ENCODE measurements around the gene REC114. TPM values are rescaled to one million over a fixed set of nuclear protein-coding genes. Genes with fewer than 3 reads are reported as not detected.

REC114 gene
- total and polyA plus RNA-seq, 2 experiments from 2014 or later: 0.24 TPM; not detected in 1

GRCh38 chr15:73596174-73596573 lies 153.2 kb downstream of the REC114 start:
- Histone ChIP-seq H3K4me1 (ENCODE audit: insufficient read depth) (peaks cover 28% of the 10 kb centered on the region), H2AFZ (no peak overlapping the region), H3K79me2 (peaks cover 100% of the 10 kb centered on the region), H3K27ac (no peak overlapping the region), H3K4me3 (no peak overlapping the region), H3K4me2 (no peak overlapping the region), H3K27me3 (no peaks in the 10 kb centered on the region), H4K20me1 (ENCODE audit: insufficient read depth, poor library complexity, severe bottlenecking) (peaks cover 84% of the 10 kb centered on the region), H3K36me3 (replicated peaks; ENCODE audit: insufficient read depth, low read depth) (no peaks in the 10 kb centered on the region), H3K9me3 (ENCODE audit: low read depth) (no peaks in the 10 kb centered on the region), H3K9me2 (replicated peaks; ENCODE audit: insufficient read depth) (no peaks in the 10 kb centered on the region)
- no peak for DNase-seq (ENCODE audit: low spot score)
- no peak for TF ChIP-seq CTCF (IDR thresholded peaks at IDR 0.05; ENCODE audit: poor library complexity)
- no peak for TF ChIP-seq EZH2 (IDR thresholded peaks at IDR 0.05; ENCODE audit: borderline replicate concordance)
- 31% methylated on average over 1 of the region's 1 CpG for WGBS (ENCODE audit: low lambda C conversion rate, missing lambda C conversion rate)

GRCh38 chr15:73597036-73597638 lies 154.2 kb downstream of the REC114 start:
- TF ChIP-seq EZH2 (IDR thresholded peaks at IDR 0.05; ENCODE audit: borderline replicate concordance): no peak
- TF ChIP-seq CTCF (IDR thresholded peaks at IDR 0.05; ENCODE audit: poor library complexity): no peak
- TF ChIP-seq EZH2phosphoT487 (IDR thresholded peaks at IDR 0.05; ENCODE audit: low read depth, severe bottlenecking, unreplicated experiment): no peak
- no peak overlapping the region for H3K4me3 ChIP-seq
- H3K9me2 ChIP-seq (replicated peaks; ENCODE audit: insufficient read depth): no peaks in the 10 kb centered on the region
- no peaks in the 10 kb centered on the region for H3K36me3 ChIP-seq (replicated peaks; ENCODE audit: insufficient read depth, low read depth)
- no peak overlapping the region for H3K4me2 ChIP-seq
- no peak overlapping the region for H2AFZ ChIP-seq
- H3K27ac ChIP-seq: no peak overlapping the region
- DNase-seq (ENCODE audit: low spot score): no peak
- H3K79me2 ChIP-seq: peaks cover 100% of the 10 kb centered on the region
- peaks cover 37% of the 10 kb centered on the region for H3K4me1 ChIP-seq (ENCODE audit: insufficient read depth)
- no peaks in the 10 kb centered on the region for H3K9me3 ChIP-seq (ENCODE audit: low read depth)
- H3K27me3 ChIP-seq: no peaks in the 10 kb centered on the region
- WGBS (ENCODE audit: low lambda C conversion rate, missing lambda C conversion rate): 97% methylated on average over 21 of the region's 21 CpGs
- H4K20me1 ChIP-seq (ENCODE audit: insufficient read depth, poor library complexity, severe bottlenecking): peaks cover 88% of the 10 kb centered on the region

GRCh38 chr15:73598530-73599160 lies 155.7 kb downstream of the REC114 start:
- H3K79me2 ChIP-seq: peaks cover 100% of the 10 kb centered on the region
- no peaks in the 10 kb centered on the region for H3K36me3 ChIP-seq (replicated peaks; ENCODE audit: insufficient read depth, low read depth)
- TF ChIP-seq EZH2phosphoT487 (IDR thresholded peaks at IDR 0.05; ENCODE audit: low read depth, severe bottlenecking, unreplicated experiment) (no peak), CTCF (IDR thresholded peaks at IDR 0.05; ENCODE audit: poor library complexity) (no peak), EZH2 (IDR thresholded peaks at IDR 0.05; ENCODE audit: borderline replicate concordance) (no peak)

More at GRCh38 chr15:73598530-73599160, 155.7 kb downstream of the REC114 start:
- no peaks in the 10 kb centered on the region for H3K9me3 ChIP-seq (ENCODE audit: low read depth)
- H3K4me1 ChIP-seq (ENCODE audit: insufficient read depth): peaks cover 51% of the 10 kb centered on the region
- peaks cover 90% of the 10 kb centered on the region for H4K20me1 ChIP-seq (ENCODE audit: insufficient read depth, poor library complexity, severe bottlenecking)
- WGBS (ENCODE audit: low lambda C conversion rate, missing lambda C conversion rate): 57% methylated on average over 3 of the region's 3 CpGs
- H3K4me3 ChIP-seq: no peak overlapping the region
- H3K4me2 ChIP-seq: no peak overlapping the region
- no peak overlapping the region for H2AFZ ChIP-seq
- no peak for DNase-seq (ENCODE audit: low spot score)
- peak overlapping the region; percentile 20 for H3K27ac ChIP-seq
- H3K27me3 ChIP-seq: no peaks in the 10 kb centered on the region
- no peaks in the 10 kb centered on the region for H3K9me2 ChIP-seq (replicated peaks; ENCODE audit: insufficient read depth)
